Measurements from ENCODE around the gene LRCOL1.
"Not testable (repeated sequence)": the region's sequence is repeated elsewhere in the genome, so short reads cannot be mapped to it uniquely, and the experiment has no call there.

LRCOL1 gene

GRCh38 chr12:132603240-132604150 is 6.9 kb downstream of the LRCOL1 start:
- no peak for TF ChIP-seq CTCF (IDR thresholded peaks at IDR 0.05; ENCODE audit: low read depth, low read length)
- H3K4me3 ChIP-seq (ENCODE audit: low read depth, low read length) = no peak overlapping the region

DNA sequence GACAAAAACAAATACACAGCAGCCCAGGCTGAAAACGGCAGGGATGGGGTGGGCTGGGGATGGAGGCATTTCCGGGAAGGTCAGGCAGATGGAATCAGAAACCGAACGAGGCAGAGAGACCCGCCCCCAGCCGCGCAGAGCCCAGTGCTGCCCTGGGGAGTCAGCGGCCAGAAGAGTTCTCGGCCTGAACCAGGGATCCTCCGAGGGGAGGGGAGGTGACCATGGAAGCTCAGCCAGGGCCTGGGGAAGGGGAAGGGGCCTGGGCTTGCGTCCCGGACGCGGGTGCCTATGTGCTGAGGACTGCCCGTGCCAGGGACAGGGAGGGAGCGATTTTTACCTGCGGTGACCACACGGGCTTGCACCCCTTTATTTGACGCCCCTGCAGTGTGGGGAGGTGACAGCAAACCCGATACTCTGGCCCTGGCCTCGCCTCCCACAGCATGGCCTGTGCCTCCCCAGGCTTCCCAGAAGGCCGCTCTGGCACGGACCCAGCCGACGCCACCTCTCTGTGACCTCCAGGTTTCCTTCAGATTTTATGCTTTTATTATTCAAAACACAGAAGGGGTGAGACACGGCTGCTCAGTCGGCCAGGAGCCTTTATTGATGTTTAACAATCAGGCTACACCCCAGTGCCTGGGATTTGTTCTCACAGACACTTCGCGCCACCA is 7.7 kb downstream of the LRCOL1 start:
- no peak overlapping the region for H3K4me3 ChIP-seq (ENCODE audit: low read depth, low read length)
- TF ChIP-seq CTCF (IDR thresholded peaks at IDR 0.05; ENCODE audit: low read depth, low read length) = no peak

GRCh38 chr12:132601171-132601883 is 9.1 kb downstream of the LRCOL1 start:
- H3K4me3 ChIP-seq (ENCODE audit: low read depth, low read length) = no peak overlapping the region
- no peak for TF ChIP-seq CTCF (IDR thresholded peaks at IDR 0.05; ENCODE audit: low read depth, low read length)

- peak overlapping the region; percentile 53 for H3K4me3 ChIP-seq (ENCODE audit: low read depth, low read length)
- peak; percentile 71 for TF ChIP-seq CTCF (IDR thresholded peaks at IDR 0.05; ENCODE audit: low read depth, low read length)
Observed at GRCh38 chr12:132600048-132601032, 10.0 kb downstream of the LRCOL1 start.

DNA sequence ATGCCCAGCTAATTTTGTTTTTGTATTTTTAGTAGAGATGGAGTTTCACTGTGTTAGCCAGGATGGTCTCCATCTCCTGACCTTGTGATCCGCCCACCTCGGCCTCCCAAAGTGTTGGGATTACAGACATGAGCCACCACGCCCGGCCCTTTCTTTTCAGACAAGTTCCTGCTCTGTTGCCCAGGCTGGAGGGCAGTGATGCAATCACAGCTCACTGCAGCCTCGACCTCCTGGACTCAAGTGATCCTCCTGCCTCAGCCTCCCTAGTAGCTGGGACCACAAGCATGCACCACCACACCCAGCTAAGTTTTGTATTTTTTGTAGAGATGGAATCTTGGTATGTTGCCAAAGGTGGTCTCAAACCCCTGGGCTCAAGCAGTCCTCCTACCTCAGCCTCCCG is 10.9 kb downstream of the LRCOL1 start:
- not testable (repeated sequence) for H3K4me3 ChIP-seq (ENCODE audit: low read depth, low read length)

DNA sequence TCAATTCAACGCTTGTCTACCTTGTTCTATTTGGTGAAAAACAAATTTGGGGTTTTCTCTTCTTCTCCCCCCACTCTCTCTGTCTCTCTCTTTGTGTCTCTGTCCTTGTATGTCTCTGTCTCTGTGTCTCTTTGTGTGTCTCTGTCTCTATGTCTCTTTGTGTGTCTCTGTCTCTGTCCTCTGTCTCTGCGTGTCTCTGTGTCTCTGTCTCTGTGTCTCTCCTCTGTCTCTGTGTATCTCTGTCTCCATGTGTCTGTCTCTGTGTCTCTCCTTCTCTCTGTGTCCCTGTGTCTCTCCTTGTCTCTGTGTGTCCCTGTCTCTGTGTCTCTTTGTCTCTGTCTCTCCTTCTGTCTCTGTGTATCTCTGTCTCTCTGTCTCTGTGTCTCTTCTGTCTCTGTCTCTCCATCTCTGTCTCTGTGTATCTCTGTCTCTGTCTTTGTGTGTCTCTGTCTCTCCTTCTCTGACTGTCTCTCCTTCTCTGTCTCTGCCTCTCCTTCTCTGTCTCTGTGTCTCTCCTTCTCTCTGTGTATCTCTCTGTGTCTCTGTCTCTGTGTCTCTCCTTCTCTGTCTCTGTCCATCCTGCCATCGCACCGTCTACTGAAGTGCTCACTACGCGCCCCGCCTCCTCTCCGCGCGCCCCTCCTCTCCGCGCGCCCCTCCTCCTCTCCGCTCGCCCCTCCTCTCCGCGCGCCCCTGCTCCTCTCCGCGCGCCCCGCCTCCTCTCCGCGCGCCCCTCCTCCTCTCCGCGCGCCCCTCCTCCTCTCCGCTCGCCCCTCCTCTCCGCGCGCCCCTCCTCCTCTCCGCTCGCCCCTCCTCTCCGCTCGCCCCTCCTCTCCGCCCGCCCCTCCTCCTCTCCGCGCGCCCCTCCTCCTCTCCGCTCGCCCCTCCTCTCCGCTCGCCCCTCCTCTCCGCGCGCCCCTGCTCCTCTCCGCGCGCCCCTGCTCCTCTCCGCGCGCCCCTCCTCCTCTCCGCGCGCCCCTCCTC is 12.8 kb downstream of the LRCOL1 start:
- no peak for TF ChIP-seq CTCF (IDR thresholded peaks at IDR 0.05; ENCODE audit: low read depth, low read length)
- peak overlapping the region; percentile 61 for H3K4me3 ChIP-seq (ENCODE audit: low read depth, low read length)
